Endothelial cell of umbilical vein (primary cell): ENCODE results near the gene HCK.

Experiments
- FOS ChIP-seq: IDR thresholded peaks from 2 replicates; pipeline ENCODE4 v1.6.1; 2011; ENCODE audit warnings: mild to moderate bottlenecking, low read length, moderate library complexity, borderline replicate concordance; ENCODE audit not compliant: insufficient read depth
- GATA2 ChIP-seq: IDR thresholded peaks from 2 replicates; pipeline ENCODE4 v1.7.0; 2011; ENCODE audit warnings: low read depth, mild to moderate bottlenecking, moderate library complexity, mixed read lengths, low read length; ENCODE audit not compliant: insufficient read length, insufficient read depth
- POLR2AphosphoS5 ChIP-seq: IDR thresholded peaks from 2 replicates; pipeline ENCODE4 v1.6.1; 2012; ENCODE audit warnings: low read depth, mild to moderate bottlenecking, control low read depth, low read length, moderate library complexity; ENCODE audit not compliant: insufficient read depth
- TF ChIP-seq, protein P1 (sequence below), 2 donors: IDR thresholded peaks; 1 replicate in 1 of 2; 2 replicates in 1 of 2; pipeline ENCODE4 v1.5.1; 2011; ENCODE audit warnings: low read length in 2 of 2, mild to moderate bottlenecking in 2 of 2, moderate library complexity in 2 of 2, control low read depth in 1 of 2, inconsistent platforms in 1 of 2, low read depth in 1 of 2; ENCODE audit not compliant: insufficient read depth in 1 of 2; ENCODE audit errors: extremely low read depth in 1 of 2

DNA sequence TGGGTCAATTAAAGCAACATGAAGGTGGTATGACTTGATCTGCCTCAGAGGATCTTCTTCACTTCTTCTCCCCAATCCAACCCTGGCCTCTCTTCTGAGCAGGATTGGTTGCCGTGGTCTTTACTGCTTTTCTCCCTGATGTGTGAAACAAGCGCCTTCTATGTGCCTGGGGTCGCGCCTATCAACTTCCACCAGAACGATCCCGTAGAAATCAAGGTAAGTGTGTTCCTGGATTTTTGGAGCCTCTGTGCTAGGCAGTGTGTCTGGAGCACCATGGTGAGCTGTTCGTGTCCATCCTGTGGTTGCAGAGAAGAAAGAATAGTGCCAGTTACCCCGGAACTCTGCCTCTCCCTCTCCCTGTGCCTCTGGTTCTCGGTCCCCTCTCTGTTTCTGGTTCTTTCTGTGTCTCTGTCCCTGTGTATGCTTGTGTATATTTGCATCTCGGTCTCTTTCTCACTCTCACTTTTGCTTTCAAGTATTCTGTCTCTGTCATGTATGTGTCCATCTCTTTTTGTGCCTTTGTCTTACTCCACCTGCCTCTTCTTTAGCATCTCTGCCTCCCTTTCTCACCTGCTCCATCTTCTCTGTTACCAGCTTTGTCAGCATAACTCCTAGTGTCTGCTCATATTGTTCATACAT lies 81.0 kb downstream of the HCK start:
- TF ChIP-seq FOS (no peak), POLR2AphosphoS5 (no peak), GATA2 (no peak)
- TF ChIP-seq, protein P1, sequence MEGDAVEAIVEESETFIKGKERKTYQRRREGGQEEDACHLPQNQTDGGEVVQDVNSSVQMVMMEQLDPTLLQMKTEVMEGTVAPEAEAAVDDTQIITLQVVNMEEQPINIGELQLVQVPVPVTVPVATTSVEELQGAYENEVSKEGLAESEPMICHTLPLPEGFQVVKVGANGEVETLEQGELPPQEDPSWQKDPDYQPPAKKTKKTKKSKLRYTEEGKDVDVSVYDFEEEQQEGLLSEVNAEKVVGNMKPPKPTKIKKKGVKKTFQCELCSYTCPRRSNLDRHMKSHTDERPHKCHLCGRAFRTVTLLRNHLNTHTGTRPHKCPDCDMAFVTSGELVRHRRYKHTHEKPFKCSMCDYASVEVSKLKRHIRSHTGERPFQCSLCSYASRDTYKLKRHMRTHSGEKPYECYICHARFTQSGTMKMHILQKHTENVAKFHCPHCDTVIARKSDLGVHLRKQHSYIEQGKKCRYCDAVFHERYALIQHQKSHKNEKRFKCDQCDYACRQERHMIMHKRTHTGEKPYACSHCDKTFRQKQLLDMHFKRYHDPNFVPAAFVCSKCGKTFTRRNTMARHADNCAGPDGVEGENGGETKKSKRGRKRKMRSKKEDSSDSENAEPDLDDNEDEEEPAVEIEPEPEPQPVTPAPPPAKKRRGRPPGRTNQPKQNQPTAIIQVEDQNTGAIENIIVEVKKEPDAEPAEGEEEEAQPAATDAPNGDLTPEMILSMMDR (IDR thresholded peaks at IDR 0.05; ENCODE audit: extremely low read depth in 1 of 2, insufficient read depth in 1 of 2, low read depth in 1 of 2, low read length in 2 of 2) = no peak
